Coronary artery (tissue), 2 donors: ENCODE results near the gene MAP3K5.
A peak's percentile ranks its signal among the peaks of the same experiment; 100 is the strongest.

ENCODE experiments used
- DNase-seq: peaks from one replicate; pipeline ENCODE4 v3.0.0-alpha.2; 2017; ENCODE audit warnings: low spot score
- H3K27ac ChIP-seq, 2 donors: fragments of 200-600 bp; sonication (generic); one replicate each; pipeline ENCODE4 v1.5.1; 2016 to 2019
- H3K4me3 ChIP-seq: fragments of 200-600 bp; sonication (generic); 2 replicates; pipeline ENCODE4 v1.5.1; 2016; ENCODE audit warnings: mild to moderate bottlenecking, moderate library complexity
- TF ChIP-seq, protein P1 (sequence below): fragments of 200-600 bp; sonication (generic); IDR thresholded peaks from one replicate; pipeline ENCODE4 v1.5.1; 2019; ENCODE audit warnings: antibody characterized with exemption

Gene MAP3K5

DNA sequence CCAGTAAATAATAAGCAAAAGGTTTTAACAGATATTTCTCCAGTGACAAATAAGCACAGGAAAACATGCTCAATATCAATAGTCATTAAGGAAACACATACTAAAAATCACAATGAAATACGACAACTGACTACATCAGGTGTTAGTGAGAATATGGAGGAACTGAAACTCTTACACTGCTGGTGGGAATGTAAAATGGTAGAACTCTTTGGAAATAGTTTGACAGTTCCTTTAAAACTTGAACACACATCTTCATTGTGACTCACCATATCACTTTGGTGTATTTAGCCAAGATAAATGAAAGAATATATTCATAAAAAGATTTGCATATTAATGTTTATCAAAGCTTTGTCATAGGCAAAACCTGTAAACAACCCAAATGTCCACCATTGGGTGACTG is 11.3 kb upstream of the MAP3K5 start:
- no peak for DNase-seq
- Histone ChIP-seq H3K4me3 (no peak overlapping the region), H3K27ac (no peak overlapping the region)
- TF ChIP-seq, protein P1, sequence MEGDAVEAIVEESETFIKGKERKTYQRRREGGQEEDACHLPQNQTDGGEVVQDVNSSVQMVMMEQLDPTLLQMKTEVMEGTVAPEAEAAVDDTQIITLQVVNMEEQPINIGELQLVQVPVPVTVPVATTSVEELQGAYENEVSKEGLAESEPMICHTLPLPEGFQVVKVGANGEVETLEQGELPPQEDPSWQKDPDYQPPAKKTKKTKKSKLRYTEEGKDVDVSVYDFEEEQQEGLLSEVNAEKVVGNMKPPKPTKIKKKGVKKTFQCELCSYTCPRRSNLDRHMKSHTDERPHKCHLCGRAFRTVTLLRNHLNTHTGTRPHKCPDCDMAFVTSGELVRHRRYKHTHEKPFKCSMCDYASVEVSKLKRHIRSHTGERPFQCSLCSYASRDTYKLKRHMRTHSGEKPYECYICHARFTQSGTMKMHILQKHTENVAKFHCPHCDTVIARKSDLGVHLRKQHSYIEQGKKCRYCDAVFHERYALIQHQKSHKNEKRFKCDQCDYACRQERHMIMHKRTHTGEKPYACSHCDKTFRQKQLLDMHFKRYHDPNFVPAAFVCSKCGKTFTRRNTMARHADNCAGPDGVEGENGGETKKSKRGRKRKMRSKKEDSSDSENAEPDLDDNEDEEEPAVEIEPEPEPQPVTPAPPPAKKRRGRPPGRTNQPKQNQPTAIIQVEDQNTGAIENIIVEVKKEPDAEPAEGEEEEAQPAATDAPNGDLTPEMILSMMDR: no peak

GRCh38 chr6:136801581-136801980 is 9.3 kb upstream of the MAP3K5 start:
- no peak for DNase-seq
- Histone ChIP-seq H3K4me3 (no peak overlapping the region), H3K27ac (no peak overlapping the region)
- TF ChIP-seq, protein P1: no peak

- no peak for DNase-seq
- no peak overlapping the region for H3K27ac ChIP-seq
- TF ChIP-seq, protein P1: no peak
- no peak overlapping the region for H3K4me3 ChIP-seq
Observed at GRCh38 chr6:136798044-136798443, 5.8 kb upstream of the MAP3K5 start.

- DNase-seq: no peak
- Histone ChIP-seq H3K4me3 (no peak overlapping the region), H3K27ac (no peak overlapping the region)
- TF ChIP-seq, protein P1: no peak
Observed at GRCh38 chr6:136795996-136796395, 3.7 kb upstream of the MAP3K5 start.

DNA sequence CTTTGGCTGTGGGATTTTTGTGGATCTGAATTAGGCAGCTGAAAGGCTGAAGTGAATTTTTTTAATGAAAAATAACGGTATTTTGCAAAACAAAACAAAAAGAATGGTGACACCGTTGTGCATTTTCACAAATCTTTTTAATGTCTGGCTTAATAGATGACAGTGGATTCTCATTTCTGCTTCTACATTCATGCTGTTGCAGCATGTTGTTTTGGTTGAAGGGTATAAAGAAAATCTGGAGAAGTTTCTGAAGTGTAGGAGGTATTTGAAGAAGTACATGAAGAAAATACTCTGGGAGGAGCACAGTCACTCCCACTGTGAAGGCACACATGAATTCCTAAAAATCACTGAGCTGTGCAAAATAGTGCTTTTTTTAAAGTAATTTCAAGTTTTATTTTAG is 3.1 kb upstream of the MAP3K5 start:
- Histone ChIP-seq H3K27ac (no peak overlapping the region), H3K4me3 (no peak overlapping the region)
- no peak for DNase-seq
- TF ChIP-seq, protein P1: no peak

DNA sequence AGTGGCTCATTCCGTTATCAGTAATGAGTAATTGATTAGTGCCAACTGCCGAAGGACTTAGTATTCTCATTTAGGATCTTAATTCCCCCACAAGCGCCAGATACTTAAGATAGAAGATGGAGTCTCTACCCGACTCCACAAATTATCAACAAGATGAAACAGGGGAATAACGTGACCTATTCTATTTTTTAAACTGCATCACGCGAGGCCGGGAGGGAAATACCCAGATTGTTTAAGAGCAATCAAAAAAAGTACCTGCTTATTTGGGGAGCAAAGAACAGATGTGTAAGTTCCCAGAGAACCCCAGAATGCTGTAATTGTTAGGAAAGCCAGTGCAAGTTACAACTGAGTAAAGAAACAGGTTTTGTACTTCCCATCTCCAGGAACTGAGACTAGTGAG is 1.1 kb upstream of the MAP3K5 start:
- peak overlapping the region; percentile 92 for H3K4me3 ChIP-seq

GRCh38 chr6:136792095-136792409 is 225 bp downstream of the MAP3K5 start:
- Histone ChIP-seq H3K27ac (peak overlapping the region; percentile 95 to 97), H3K4me3 (peak overlapping the region; percentile 92)
- TF ChIP-seq, protein P1: no peak
- peak; percentile 78 for DNase-seq

More for the DNA sequence above, 1.1 kb upstream of the MAP3K5 start:
- peak overlapping the region; percentile 95 to 97 for H3K27ac ChIP-seq
- TF ChIP-seq, protein P1: no peak
- no peak for DNase-seq
